GM19193 (cell line): ENCODE data around the gene RASGRF1.

Experiments used
- POLR2A ChIP-seq: IDR thresholded peaks from 4 replicates; pipeline ENCODE4 v1.6.1; 2011; ENCODE audit not compliant: insufficient read depth, insufficient read length; ENCODE audit errors: extremely low read depth

The RASGRF1 gene

GRCh38 chr15:79090487-79091203 lies at the start of gene RASGRF1:
TSS of gene RASGRF1 (minus strand) at chr15:79090780. CDS start at chr15:79090498, 282 bp downstream.
- no peak for TF ChIP-seq POLR2A

GRCh38 chr15:79136434-79137046 lies 46.0 kb upstream of the RASGRF1 start:
- no peak for TF ChIP-seq POLR2A

- TF ChIP-seq POLR2A = no peak
These were observed 42.7 kb upstream of the RASGRF1 start for GRCh38 chr15:79133309-79133708.

GRCh38 chr15:79132770-79133169 lies 42.2 kb upstream of the RASGRF1 start:
- TF ChIP-seq POLR2A = no peak

- no peak for TF ChIP-seq POLR2A
These were observed 41.8 kb upstream of the RASGRF1 start for GRCh38 chr15:79132361-79132760.

GRCh38 chr15:79130535-79131130 lies 40.1 kb upstream of the RASGRF1 start:
- no peak for TF ChIP-seq POLR2A

GRCh38 chr15:79129235-79129634 lies 38.7 kb upstream of the RASGRF1 start:
- TF ChIP-seq POLR2A = no peak

GRCh38 chr15:79128556-79128955 lies 38.0 kb upstream of the RASGRF1 start:
- TF ChIP-seq POLR2A = no peak

GRCh38 chr15:79124388-79124787 lies 33.8 kb upstream of the RASGRF1 start:
- no peak for TF ChIP-seq POLR2A

GRCh38 chr15:79122991-79123390 lies 32.4 kb upstream of the RASGRF1 start:
- no peak for TF ChIP-seq POLR2A

- TF ChIP-seq POLR2A = no peak
These were observed 31.8 kb upstream of the RASGRF1 start for GRCh38 chr15:79122391-79122790.

GRCh38 chr15:79121571-79121970 lies 31.0 kb upstream of the RASGRF1 start:
- TF ChIP-seq POLR2A = no peak

- TF ChIP-seq POLR2A = no peak
These were observed 27.0 kb upstream of the RASGRF1 start for GRCh38 chr15:79117442-79118204.

- TF ChIP-seq POLR2A = no peak
These were observed 26.2 kb upstream of the RASGRF1 start for GRCh38 chr15:79116771-79117170.

- TF ChIP-seq POLR2A = no peak
These were observed 25.5 kb upstream of the RASGRF1 start for GRCh38 chr15:79115986-79116665.
